NCI-H2081 treated with DMSO at 0.1 percent for 48 hours (cell line): ENCODE measurements around the gene REEP1.
"Not testable (repeated sequence)": the region's sequence is repeated elsewhere in the genome, so short reads cannot be mapped to it uniquely, and the experiment has no call there.

ENCODE experiments used
- DNase-seq: peaks from one replicate; lab custom pipeline; 2025; lab: John Stamatoyannopoulos, UW

Gene REEP1

DNA sequence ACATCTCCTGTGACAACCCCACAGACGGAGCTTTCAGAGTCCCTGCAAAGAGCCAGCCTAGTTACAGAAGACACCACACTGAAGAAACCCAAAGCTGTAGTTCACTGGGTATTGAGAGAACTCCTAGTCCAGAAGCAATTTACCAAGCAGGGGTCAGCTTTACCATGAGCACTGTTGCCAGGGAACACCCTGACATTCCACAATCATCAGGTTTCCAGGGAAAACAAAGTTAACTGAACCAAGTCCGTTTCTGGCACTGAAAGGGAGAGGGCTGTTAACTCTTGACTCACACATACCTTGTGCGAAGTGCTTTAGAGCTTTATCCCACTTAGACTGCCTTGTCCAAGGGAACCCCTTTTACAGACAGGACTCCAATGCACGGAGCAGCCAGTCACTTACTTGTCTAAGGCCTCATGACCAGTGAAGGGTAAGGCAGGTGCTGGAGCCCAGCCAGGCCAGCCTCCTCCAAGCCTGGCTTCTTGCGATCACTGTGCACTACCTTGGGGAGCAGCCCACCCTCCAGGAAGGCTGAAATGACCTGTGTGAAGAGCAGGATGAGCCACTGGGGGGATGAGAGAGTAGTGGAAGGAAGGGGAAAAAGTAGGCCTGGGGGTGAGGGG is 53.9 kb downstream of the REEP1 start:
- DNase-seq, result no peak

GRCh38 chr2:86281066-86281700 is 56.2 kb downstream of the REEP1 start:
- no peak for DNase-seq

GRCh38 chr2:86280191-86280667 is 57.2 kb downstream of the REEP1 start:
- no peak for DNase-seq

DNA sequence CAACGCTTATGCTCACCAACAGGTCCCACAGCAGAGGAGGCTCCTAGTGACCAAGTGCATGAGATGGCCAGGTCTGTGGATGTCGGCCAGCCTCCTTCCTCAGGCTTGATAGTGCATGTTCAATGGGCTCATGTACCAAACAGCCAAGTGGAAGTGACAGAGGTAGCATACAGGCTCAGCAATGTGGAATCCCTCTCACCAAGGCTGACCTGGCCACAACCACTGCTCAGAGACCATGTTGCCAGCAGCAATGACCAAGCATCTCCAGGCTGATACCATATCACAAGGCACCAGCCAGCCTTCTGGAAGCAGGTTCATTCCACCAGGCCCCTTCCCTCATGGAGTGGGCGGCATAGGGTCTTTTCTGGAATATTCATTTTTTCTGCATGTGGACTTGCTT is 61.5 kb downstream of the REEP1 start:
- DNase-seq, result no peak

DNA sequence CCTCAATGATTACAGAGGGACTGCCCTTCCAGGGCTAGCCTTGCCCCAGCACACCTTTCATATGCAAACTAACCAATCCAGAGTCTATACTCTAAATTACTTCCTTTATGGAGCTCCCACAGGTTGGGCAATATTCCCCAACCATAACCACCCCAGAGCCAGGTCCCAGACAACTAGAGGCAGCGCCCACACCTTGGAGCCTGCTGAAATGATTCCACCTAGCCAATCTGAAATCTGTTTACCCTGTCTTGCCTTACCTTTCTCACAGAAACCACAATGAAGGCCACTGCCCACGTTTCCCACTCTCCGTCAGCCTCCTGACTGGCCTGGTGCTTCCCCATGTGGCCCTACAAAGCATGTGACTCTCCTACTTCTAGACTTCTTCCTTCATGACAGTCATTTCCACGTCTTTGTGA is 62.0 kb downstream of the REEP1 start:
- DNase-seq, result no peak

DNA sequence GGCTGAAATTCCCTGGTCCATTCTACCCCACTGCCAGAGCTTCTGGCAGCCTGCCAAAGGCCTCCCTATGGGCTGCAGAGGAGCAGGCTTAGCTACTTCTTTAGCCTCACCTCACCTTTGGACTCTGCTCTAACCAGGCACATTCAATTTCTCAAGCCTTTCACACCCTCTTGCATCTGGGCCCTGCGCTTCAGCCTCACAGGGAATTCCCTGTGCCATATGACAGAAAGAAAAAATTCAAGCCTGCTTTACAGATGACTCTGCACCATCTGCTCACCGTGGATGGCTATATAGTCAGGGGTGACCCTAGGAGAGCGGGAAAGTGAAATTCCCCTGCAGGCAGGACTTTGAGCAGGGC is 62.5 kb downstream of the REEP1 start:
- DNase-seq, result no peak

DNA sequence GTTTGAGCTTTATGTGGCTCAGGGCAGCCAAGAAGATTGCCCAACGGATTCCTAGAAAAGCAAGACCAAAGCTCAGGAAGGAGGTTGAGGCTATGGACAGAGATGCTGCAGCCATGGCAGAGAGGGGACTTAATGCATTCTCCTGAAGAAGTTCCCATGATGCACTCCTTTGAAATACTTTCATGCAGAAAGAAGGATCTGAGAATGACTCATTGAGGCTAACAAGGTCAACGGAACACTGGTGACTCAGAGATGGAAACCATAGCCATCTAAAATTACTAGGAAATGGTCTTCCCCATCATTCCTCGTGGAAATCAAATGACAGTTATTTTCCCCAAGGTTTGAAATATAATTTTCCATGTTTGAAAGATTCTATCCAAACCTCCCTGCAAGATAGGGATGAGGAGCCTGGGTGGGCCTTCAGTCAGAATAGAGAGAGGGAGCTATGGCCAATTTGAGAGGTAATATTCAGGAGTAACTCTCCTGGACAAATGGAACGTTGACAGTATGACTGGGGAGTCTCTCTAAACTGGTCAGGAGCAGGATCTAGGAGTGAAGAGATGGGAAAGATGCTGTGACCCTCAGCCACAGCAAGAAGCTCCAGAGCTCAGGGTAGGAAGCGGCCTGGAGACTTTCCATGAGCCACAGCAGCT is 63.0 kb downstream of the REEP1 start:
- no peak for DNase-seq

DNA sequence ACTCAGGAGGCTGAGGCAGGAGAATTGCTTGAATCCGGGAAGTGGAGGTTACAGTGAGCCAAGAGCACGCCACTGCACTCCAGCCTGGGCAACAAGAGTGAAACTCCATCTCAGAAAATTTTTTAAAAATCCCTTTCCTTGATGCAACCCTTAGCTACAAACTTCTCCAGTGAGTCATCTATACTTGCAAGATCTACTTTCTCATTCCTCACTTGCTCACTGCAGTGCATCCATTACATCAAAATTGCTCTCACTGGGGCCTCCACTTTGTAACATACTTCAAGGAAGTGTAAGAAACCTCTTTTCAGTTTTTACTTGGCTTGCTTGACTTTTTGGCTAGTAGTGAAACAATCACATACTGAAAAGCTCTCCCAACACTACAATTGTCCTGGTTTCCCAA is 65.3 kb downstream of the REEP1 start:
- no peak for DNase-seq

DNA sequence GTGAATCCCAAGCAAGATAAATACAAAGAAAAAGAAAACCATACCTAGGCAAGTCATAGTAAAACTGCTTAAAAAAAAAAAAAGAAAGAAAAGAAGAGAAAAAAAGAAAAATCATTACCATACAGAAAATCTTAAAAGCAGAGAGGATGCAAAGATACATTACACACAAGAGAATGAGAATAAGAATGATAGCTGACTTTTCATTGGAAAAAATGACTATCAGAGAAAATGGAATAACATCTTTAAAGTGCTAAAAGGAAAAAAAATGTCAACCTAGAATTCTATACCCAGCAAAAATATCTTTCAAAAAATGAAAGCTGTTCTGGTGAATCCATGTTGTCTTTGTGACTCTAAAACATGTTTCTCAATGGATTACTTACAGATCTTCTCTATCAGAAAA is 66.2 kb downstream of the REEP1 start:
- no peak for DNase-seq

DNA sequence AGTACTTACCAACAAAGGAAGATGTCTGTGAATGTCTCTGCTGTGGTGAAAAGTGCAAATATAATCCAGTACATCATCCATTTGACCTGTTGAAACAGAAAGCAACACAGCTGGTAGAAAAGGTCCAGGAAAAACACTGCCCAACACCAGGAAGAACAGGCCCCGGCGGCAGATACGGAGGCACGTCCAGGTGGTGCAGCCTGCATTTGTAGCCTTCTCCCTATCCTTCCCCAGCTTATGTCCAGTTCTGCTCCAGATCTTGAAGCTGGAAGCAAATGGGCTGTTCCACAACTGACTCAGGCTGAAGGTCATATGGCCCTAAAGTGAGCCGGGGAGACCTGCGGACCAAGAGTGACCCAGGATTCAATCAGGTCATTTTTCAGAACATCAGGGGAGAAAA is 73.5 kb downstream of the REEP1 start:
- no peak for DNase-seq

GRCh38 chr2:86260978-86261377 is 76.4 kb downstream of the REEP1 start:
- no peak for DNase-seq

DNA sequence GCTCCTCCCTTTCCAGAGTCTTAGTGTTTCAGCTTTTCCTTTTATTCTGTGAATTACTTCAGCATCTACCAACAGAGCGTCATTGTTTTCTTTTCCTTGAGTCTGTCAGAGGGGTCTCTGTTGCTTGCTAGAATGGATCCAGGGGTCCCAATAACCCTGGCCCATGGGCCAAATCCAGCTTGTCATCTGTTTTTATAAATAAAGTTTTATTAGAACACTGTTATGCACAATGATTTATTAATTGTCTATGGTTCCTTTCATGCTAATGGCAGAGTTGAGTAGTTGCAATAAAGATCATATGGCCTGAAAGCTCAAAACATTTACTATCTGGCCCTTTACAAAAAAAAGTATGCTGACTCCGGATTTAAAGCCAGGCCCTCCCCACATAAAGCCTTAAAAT is 79.3 kb downstream of the REEP1 start:
- no peak for DNase-seq

DNA sequence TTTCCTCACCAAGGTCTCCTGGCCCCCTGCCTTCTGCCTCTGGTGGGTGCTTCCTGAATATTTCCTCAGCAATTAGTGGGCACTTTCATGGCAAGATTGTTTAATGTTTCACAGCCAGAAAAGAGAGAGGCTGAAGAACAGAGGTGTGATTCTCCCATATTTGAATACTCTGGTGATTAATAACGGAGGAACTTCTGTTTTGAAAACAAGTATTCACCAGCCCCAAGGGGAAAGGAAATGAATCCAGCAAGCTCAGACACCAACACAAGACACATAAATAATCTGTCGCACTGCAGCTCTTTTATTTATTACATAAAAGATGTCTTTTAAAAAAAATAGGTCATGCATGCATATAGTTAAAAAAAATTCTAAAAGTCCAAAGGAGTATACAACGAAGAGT is 80.4 kb downstream of the REEP1 start:
- DNase-seq, result no peak

DNA sequence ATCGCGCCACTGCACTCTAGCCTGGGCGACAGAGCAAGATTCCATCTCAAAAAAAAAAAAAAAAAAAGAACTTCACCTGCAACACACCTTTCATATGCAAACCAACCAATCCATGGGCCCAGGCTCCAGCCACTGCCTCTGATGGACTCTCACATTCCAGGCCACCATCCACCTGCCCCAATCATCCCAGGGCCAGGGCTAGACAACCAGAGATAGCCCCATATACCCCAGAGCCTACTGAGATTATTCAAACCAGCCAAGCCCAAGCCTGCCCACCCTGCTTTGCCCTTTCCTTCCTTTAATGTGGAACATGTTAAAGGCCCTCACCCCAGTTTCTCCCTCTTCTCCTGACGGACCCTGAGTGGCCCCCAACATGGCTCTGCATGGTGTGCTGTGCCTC is 81.1 kb downstream of the REEP1 start:
- no peak for DNase-seq

GRCh38 chr2:86254576-86255538 is 82.6 kb downstream of the REEP1 start:
- peak; percentile 48 for DNase-seq

- DNase-seq, result no peak
These were observed 84.0 kb downstream of the REEP1 start for GRCh38 chr2:86253424-86253823.

DNA sequence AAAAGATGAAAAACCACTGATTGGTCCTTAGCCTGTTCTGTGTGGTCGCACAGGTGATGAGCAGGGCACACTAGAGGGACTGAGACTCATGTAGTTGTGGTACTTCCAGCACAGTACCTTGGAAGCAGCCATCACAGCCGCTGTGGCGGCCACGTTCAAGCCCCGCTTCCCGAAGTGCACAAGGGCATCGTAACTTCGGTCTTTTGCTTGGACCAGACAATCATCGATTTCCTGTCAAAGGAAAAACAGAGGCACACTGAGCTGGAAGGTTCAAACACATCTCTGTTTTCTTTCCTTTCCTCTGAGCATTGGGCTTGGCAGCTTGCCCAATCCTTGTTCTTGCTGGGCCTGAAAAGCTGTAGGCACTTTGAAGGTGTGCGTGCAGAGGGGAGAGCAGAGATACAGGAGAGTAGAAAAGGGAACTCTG is 85.6 kb downstream of the REEP1 start:
- no peak for DNase-seq

DNA sequence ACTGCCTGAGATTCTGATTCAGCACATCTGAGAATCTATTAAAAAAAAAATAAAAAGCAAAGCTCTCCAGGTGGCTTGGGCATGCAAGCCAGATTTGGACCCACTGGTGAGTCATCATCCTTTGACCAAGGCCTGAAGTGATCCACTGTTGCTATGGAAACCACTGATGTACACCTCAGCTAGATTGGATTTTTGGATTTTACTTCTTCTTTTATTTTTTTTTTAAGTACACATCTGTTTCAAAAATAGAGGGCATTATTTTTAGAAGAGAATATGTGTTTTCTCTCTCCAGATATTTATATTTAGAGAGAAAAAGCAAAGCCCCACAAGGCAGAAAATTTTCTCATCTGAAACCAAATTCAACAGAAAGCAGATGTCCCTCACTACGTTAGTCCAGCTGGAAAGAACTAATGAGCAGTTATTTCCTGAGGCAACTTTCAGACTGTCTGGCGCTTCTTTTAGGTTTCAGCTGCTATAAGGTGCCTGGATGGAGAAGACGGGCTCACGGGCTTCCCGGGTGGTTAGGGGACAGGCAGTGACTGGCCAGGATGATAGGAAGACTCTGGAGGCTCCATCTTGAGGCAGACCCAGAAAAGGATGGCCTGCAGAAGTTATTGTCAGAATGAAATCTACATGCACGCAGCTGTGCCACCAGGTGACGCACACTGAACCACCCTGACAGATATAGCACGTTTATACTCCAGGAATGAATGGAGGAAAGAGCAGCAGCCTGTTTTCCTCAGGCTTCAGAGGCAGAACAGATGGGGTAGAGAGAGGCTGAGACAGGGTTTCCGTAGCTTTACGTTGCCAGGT is 87.6 kb downstream of the REEP1 start:
- DNase-seq, result peak; percentile 43

- DNase-seq, result no peak
These were observed 88.2 kb downstream of the REEP1 start for GRCh38 chr2:86249176-86249575.

DNA sequence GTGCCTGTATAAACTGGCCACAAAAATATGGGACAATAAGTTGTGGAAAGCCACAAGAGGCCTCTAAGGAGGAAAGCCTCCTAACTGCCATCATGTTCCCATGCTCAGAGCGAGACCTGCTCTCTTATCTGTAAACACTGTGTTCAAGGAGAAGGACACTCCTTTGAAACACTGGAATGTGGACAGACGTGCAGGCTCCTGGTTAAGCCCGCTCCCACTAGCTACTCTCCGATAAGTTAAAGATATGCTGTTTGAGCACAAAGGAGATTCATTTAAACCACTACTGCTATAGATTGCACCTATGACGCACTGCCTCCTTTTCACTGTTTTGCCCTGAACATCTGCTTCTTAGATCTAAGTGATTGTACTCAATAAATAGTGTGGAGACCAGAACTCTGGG is 92.2 kb downstream of the REEP1 start:
- DNase-seq, result not testable (repeated sequence)

DNA sequence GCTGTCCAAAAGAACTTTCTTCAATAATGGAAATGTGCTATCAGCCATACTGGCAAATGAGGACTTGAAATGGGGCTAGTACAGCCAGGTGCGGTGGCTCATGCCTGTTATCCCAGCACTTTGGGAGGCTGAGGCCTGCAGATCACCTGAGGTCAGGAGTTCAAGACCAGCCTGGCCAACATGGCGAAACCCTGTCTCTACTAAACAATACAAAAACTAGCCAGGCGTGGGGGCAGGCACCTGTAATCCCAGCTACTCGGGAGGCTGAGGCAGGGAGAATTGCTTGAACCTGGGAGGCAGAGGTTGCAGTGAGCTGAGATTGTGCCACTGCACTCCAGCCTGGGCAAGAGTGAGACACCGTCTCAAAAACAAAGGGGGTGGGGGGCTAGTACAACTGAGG is 92.6 kb downstream of the REEP1 start:
- not testable (repeated sequence) for DNase-seq
